RCC 7860 (cell line): Measurements from ENCODE around the gene CPNE1.
"Not testable (repeated sequence)": the region's sequence is repeated elsewhere in the genome, so short reads cannot be mapped to it uniquely, and the experiment has no call there.

Experiments
- DNase-seq: peaks from one replicate; pipeline ENCODE4 v3.0.0-alpha.2; 2015; ENCODE audit warnings: low spot score
- FAIRE-seq: peaks from 2 replicates; lab custom pipeline; 2012; peaks lifted over from hg19 to GRCh38; lab: Jason Lieb, UNC

CPNE1 gene

GRCh38 chr20:35698298-35699126 lies 33.8 kb upstream of the CPNE1 start:
- DNase-seq, result no peak
- FAIRE-seq, result no peak

GRCh38 chr20:35697696-35698297 lies 33.1 kb upstream of the CPNE1 start:
- DNase-seq (no peak), FAIRE-seq (no peak)

GRCh38 chr20:35695978-35696377 lies 31.3 kb upstream of the CPNE1 start:
- DNase-seq (no peak), FAIRE-seq (no peak)

- DNase-seq (no peak), FAIRE-seq (no peak)
These were observed 30.6 kb upstream of the CPNE1 start for GRCh38 chr20:35695245-35695749.

- no peak for FAIRE-seq
- no peak for DNase-seq
These were observed 25.6 kb upstream of the CPNE1 start for GRCh38 chr20:35690265-35690664.

GRCh38 chr20:35686872-35687271 lies 22.2 kb upstream of the CPNE1 start:
- not testable (repeated sequence) for FAIRE-seq, DNase-seq

- FAIRE-seq, DNase-seq: not testable (repeated sequence)
These were observed 20.7 kb upstream of the CPNE1 start for GRCh38 chr20:35685368-35685767.

- FAIRE-seq, result no peak
- no peak for DNase-seq
These were observed 17.3 kb upstream of the CPNE1 start for GRCh38 chr20:35681960-35682359.

- DNase-seq (no peak), FAIRE-seq (no peak)
These were observed 15.9 kb upstream of the CPNE1 start for GRCh38 chr20:35680452-35681183.

- FAIRE-seq, result no peak
- no peak for DNase-seq
These were observed 10.2 kb upstream of the CPNE1 start for GRCh38 chr20:35674921-35675320.

GRCh38 chr20:35673884-35674283 lies 9.2 kb upstream of the CPNE1 start:
- no peak for FAIRE-seq
- DNase-seq, result no peak

- DNase-seq (no peak), FAIRE-seq (no peak)
These were observed 5.0 kb upstream of the CPNE1 start for GRCh38 chr20:35669681-35670080.

- no peak for FAIRE-seq
- no peak for DNase-seq
These were observed 4.5 kb upstream of the CPNE1 start for GRCh38 chr20:35669221-35669620.

GRCh38 chr20:35665949-35666288 lies 1.2 kb upstream of the CPNE1 start:
- no peak for FAIRE-seq
- no peak for DNase-seq

- FAIRE-seq (no peak), DNase-seq (peak; percentile 37)
These were observed 909 bp downstream of the CPNE1 start for GRCh38 chr20:35663516-35664465.

- DNase-seq (no peak), FAIRE-seq (no peak)
These were observed 2.1 kb downstream of the CPNE1 start for GRCh38 chr20:35662551-35662950.

GRCh38 chr20:35661908-35662307 lies 2.8 kb downstream of the CPNE1 start:
- DNase-seq (no peak), FAIRE-seq (no peak)

GRCh38 chr20:35661053-35661452 lies 3.6 kb downstream of the CPNE1 start:
- FAIRE-seq (peak; percentile 80), DNase-seq (peak; percentile 47)

- DNase-seq (no peak), FAIRE-seq (no peak)
These were observed 4.4 kb downstream of the CPNE1 start for GRCh38 chr20:35660122-35660937.

- DNase-seq (no peak), FAIRE-seq (no peak)
These were observed 7.4 kb downstream of the CPNE1 start for GRCh38 chr20:35657271-35657670.
